ENCODE results near the gene KSR1.
A peak's percentile ranks its signal among the peaks of the same experiment; 100 is the strongest.

The KSR1 gene

DNA sequence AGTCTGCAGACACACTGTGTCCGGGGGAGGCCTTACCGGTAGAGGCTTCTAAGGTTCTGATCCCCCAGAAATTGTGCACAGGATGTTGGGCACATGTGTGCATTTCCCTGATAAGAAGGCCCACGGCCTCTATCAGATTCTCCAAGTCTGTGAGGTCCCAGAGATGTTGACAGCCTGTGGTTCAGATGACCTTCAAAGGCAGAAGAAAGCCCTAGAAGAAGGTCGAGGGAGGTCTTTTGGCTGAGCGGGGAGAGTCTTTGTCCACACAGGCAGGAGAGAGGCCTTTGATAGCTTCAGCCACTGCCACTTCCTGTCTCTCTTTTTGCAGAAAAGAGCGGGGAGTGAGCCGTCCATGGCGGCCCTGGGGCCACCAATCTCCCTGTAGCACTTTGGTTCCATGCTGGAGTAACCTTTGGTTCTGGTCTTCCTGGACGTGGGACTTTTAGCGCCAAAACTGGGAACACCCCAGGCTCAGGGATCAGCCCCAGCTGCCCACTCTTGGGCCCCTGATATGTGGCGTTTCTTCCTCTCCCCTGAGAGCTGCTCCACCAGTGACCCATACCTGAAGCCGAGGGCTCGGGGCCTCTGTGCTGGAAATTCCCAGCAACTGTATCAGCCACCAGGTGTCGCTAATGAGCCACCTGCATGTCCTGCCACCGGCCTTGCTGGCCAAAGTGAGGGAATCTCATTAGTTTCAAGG lies 146.6 kb downstream of the KSR1 start:
- Histone ChIP-seq H3K27me3 (no peaks in the 10 kb centered on the region), H3K9me3 (no peaks in the 10 kb centered on the region), H3K27ac (no peak overlapping the region), H3K4me3 (ENCODE audit: low read depth in 1 of 2, low read length in 1 of 2) (no peak overlapping the region), H3K36me3 (peaks cover 74% of the 10 kb centered on the region), H3K4me1 (ENCODE audit: control insufficient read depth in 1 of 2, insufficient read depth in 1 of 2, low read depth in 1 of 2, low read length in 1 of 2) (no peaks in the 10 kb centered on the region)
- TF ChIP-seq, protein P1, sequence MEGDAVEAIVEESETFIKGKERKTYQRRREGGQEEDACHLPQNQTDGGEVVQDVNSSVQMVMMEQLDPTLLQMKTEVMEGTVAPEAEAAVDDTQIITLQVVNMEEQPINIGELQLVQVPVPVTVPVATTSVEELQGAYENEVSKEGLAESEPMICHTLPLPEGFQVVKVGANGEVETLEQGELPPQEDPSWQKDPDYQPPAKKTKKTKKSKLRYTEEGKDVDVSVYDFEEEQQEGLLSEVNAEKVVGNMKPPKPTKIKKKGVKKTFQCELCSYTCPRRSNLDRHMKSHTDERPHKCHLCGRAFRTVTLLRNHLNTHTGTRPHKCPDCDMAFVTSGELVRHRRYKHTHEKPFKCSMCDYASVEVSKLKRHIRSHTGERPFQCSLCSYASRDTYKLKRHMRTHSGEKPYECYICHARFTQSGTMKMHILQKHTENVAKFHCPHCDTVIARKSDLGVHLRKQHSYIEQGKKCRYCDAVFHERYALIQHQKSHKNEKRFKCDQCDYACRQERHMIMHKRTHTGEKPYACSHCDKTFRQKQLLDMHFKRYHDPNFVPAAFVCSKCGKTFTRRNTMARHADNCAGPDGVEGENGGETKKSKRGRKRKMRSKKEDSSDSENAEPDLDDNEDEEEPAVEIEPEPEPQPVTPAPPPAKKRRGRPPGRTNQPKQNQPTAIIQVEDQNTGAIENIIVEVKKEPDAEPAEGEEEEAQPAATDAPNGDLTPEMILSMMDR (IDR thresholded peaks at IDR 0.05): peak; percentile 81

DNA sequence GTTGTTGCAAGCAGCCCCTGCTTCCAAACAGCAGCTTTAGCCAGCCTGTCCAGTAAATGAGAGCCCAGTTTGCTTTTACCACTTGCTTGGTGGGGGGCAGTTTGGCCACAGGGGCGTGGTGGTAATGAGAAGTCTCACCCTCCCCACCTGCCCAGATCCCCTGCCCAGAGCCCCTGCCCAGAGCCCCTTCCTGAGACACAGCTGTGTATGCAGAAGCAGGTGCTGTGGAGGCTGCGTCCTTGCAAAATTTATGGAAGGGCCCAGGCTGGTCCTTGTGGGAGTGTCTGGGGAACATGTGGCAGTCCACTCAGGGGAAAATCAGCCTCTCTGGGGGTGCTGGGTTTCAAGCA lies 147.1 kb downstream of the KSR1 start:
- TF ChIP-seq, protein P1 (IDR thresholded peaks at IDR 0.05): no peak
- H3K9me3 ChIP-seq: no peaks in the 10 kb centered on the region
- no peaks in the 10 kb centered on the region for H3K27me3 ChIP-seq
- peaks cover 74% of the 10 kb centered on the region for H3K36me3 ChIP-seq
- H3K27ac ChIP-seq: no peak overlapping the region
- no peaks in the 10 kb centered on the region for H3K4me1 ChIP-seq (ENCODE audit: control insufficient read depth in 1 of 2, insufficient read depth in 1 of 2, low read depth in 1 of 2, low read length in 1 of 2)
- H3K4me3 ChIP-seq (ENCODE audit: low read depth in 1 of 2, low read length in 1 of 2): no peak overlapping the region

DNA sequence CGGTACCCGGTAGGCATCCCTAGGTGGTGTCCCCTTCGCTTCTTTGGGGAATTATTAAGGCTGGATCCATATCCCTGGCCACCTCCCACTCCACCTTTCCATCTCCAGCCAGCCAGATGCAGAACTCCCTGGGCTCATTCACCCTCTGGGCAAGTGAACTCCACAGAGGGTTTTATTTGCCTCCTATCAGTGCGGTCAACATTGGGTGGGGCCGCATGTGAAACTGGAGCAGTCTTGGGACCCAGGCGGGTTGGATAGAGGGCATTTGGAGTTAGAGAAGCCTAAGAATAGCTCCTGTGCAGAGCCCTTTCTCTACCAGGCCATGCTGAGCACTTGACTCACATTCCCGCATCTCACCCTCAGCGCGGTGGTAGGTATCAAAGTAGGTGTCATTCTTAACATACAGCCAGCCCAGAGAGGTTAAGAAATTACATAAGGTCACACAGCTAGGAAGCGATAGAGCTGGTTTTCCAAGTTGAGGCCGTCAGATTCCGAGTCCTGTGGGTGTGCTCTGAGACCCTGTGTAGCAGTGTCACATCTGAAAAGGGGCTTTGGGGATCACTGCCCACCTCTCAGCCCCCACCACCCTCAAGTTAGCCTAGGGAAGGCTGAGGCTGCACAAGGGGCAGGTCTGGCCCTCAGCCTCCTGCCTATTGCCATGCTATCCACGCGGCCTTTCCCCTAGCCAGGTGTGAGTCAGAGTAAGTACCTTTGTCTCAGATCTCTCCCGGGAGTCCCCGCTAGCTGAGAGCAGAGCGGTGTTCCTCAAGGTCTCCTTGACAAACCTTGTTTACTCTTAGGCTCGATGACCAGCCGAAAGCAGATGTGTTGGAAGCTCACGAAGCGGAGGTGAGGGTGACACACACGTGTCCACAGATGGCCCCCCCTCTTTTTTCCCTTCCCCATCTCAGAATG lies 147.9 kb downstream of the KSR1 start:
- Histone ChIP-seq H3K9me3 (no peaks in the 10 kb centered on the region), H3K27me3 (no peaks in the 10 kb centered on the region), H3K27ac (no peak overlapping the region), H3K36me3 (peaks cover 74% of the 10 kb centered on the region), H3K4me3 (ENCODE audit: low read depth in 1 of 2, low read length in 1 of 2) (no peak overlapping the region), H3K4me1 (ENCODE audit: control insufficient read depth in 1 of 2, insufficient read depth in 1 of 2, low read depth in 1 of 2, low read length in 1 of 2) (no peaks in the 10 kb centered on the region)
- TF ChIP-seq, protein P1 (IDR thresholded peaks at IDR 0.05): no peak

DNA sequence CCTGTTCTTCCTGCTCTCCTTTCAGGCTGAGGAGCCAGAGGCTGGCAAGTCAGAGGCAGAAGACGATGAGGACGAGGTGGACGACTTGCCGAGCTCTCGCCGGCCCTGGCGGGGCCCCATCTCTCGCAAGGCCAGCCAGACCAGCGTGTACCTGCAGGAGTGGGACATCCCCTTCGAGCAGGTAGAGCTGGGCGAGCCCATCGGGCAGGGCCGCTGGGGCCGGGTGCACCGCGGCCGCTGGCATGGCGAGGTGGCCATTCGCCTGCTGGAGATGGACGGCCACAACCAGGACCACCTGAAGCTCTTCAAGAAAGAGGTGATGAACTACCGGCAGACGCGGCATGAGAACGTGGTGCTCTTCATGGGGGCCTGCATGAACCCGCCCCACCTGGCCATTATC lies 149.2 kb downstream of the KSR1 start:
- no peaks in the 10 kb centered on the region for H3K4me1 ChIP-seq (ENCODE audit: control insufficient read depth in 1 of 2, insufficient read depth in 1 of 2, low read depth in 1 of 2, low read length in 1 of 2)
- no peak overlapping the region for H3K4me3 ChIP-seq (ENCODE audit: low read depth in 1 of 2, low read length in 1 of 2)
- no peaks in the 10 kb centered on the region for H3K9me3 ChIP-seq
- TF ChIP-seq, protein P1 (IDR thresholded peaks at IDR 0.05): no peak
- H3K36me3 ChIP-seq: peaks cover 85% of the 10 kb centered on the region
- H3K27me3 ChIP-seq: no peaks in the 10 kb centered on the region
- H3K27ac ChIP-seq: no peak overlapping the region

DNA sequence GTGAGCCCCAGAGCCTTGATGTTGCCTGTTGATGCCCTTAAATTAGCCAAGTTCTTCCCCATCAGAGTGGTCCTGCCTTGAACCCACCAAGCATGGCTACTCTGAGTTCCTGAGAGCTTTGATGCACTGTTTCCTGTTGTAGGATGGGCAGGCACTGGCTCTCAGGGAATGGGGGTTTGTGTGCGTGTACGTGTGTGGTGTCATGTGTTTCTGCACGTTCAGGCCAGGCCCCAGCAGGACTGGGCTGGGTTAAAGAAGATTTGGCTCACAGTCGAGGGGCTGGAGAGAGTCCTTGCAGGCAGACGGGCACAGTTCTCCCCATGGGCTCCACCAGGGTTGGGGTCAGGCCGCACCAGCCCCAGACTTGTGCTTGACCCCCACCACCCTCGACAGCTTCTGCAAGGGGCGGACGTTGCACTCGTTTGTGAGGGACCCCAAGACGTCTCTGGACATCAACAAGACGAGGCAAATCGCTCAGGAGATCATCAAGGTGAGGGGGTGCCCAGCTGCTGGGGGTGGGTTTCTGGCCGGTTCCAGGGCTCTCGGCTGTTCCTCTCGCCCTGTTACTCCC lies 151.4 kb downstream of the KSR1 start:
- Histone ChIP-seq H3K27ac (no peak overlapping the region), H3K36me3 (peaks cover 95% of the 10 kb centered on the region), H3K27me3 (no peaks in the 10 kb centered on the region), H3K9me3 (no peaks in the 10 kb centered on the region), H3K4me3 (ENCODE audit: low read depth in 1 of 2, low read length in 1 of 2) (no peak overlapping the region), H3K4me1 (ENCODE audit: control insufficient read depth in 1 of 2, insufficient read depth in 1 of 2, low read depth in 1 of 2, low read length in 1 of 2) (no peaks in the 10 kb centered on the region)
- TF ChIP-seq, protein P1 (IDR thresholded peaks at IDR 0.05): no peak
